Natural killer cell (primary cell): ENCODE measurements around the gene TRIM49D1. TPM values are rescaled to one million over a fixed set of nuclear protein-coding genes. Genes with fewer than 3 reads are reported as not detected.
A peak's percentile ranks its signal among the peaks of the same experiment; 100 is the strongest.
"Not testable (repeated sequence)": the region's sequence is repeated elsewhere in the genome, so short reads cannot be mapped to it uniquely, and the experiment has no call there.

Experiments used
- ATAC-seq, 3 donors: fragments of 150-1000 bp in 2 of 3; fragments of 200-7000 bp in 1 of 3; cut with Tn5 transposase; 1 replicate in 1 of 3; 2 replicates in 2 of 3; pipeline ENCODE4 v1.10.0; 2021; ENCODE audit warnings: mild to moderate bottlenecking in 2 of 3, moderate library complexity in 2 of 3
- DNase-seq, 2 donors: peaks; one replicate each; pipeline versions ENCODE4 v3.0.0 to v3.0.0-alpha.2; 2013 to 2021; ENCODE audit warnings: mixed read lengths in 1 of 2
- H3K27ac ChIP-seq: one replicate; pipeline ENCODE4 v1.5.1; 2013; ENCODE audit warnings: mild to moderate bottlenecking, low read length
- H3K27me3 ChIP-seq: one replicate; pipeline ENCODE4 v1.6.1; 2013; ENCODE audit warnings: low read length; ENCODE audit not compliant: control insufficient read depth, insufficient read depth
- H3K36me3 ChIP-seq: one replicate; pipeline ENCODE4 v1.6.1; 2013; ENCODE audit warnings: low read length; ENCODE audit not compliant: control insufficient read depth, insufficient read depth
- H3K4me1 ChIP-seq: one replicate; pipeline ENCODE4 v1.6.1; 2013; ENCODE audit warnings: low read length; ENCODE audit not compliant: control insufficient read depth, insufficient read depth
- H3K4me3 ChIP-seq: one replicate; pipeline ENCODE4 v1.5.1; 2013; ENCODE audit warnings: low read length
- H3K9me3 ChIP-seq: one replicate; pipeline ENCODE4 v1.6.1; 2013; ENCODE audit warnings: low read length; ENCODE audit not compliant: control insufficient read depth, insufficient read depth
- H3K27ac Mint-ChIP-seq, 2 donors: one replicate each; pipeline ENCODE4 v1.8.0; 2022; ENCODE audit warnings: mild to moderate bottlenecking in 2 of 2, mixed read lengths in 2 of 2, moderate library complexity in 1 of 2
- H3K27me3 Mint-ChIP-seq, 2 donors: one replicate each; pipeline ENCODE4 v1.8.0; 2022; ENCODE audit warnings: low read depth in 2 of 2, mixed read lengths in 2 of 2
- H3K36me3 Mint-ChIP-seq: one replicate; pipeline ENCODE4 v1.8.0; 2022; ENCODE audit warnings: mixed read lengths
- H3K4me1 Mint-ChIP-seq, 2 donors: one replicate each; pipeline ENCODE4 v1.8.0; 2022; ENCODE audit warnings: mixed read lengths in 2 of 2
- H3K4me3 Mint-ChIP-seq: one replicate; pipeline ENCODE4 v1.8.0; 2022; ENCODE audit warnings: mild to moderate bottlenecking, moderate library complexity, mixed read lengths
- H3K9me3 Mint-ChIP-seq, 2 donors: one replicate each; pipeline ENCODE4 v1.8.0; 2022; ENCODE audit warnings: mixed read lengths in 2 of 2
- CTCF ChIP-seq: fragments of 200-600 bp; IDR thresholded peaks from one replicate; pipeline ENCODE4 v1.8.0; 2022; ENCODE audit warnings: antibody characterized with exemption
- WGBS: methylation state at CpG from one replicate; pipeline ENCODE4 v1.1.7; 2013; ENCODE audit warnings: missing lambda C conversion rate; ENCODE audit not compliant: insufficient coverage; 5-methylcytosine and 5-hydroxymethylcytosine counted together
- intact Hi-C: fragments of 100-400 bp; cut with micrococcal nuclease; formaldehyde crosslinking; loops from one replicate; pipeline ENCODE4 v1.14.2; 2022
- total RNA-seq, 4 donors: library from RNA; stranded (reverse); fragments of 120-200 nt in 1 of 4; gene quantifications; one replicate each; pipeline versions ENCODE4 v1.2.3 to v1.2.4, GENCODE V29; 2013 to 2022

TRIM49D1 gene
- 1 to 10 TPM in 1 of 3 donors, not detected in 2; 8.5 TPM for total RNA-seq
- total RNA-seq (2013): not detected

GRCh38 chr11:89922195-89922660, at the start of gene TRIM49D1:
Gene TRIM49D1 (minus strand): TSS chr11:89922245. CDS start chr11:89917710, 4,535 bp downstream.
- Mint-ChIP-seq H3K4me1 (no peaks in the 10 kb centered on the region), H3K9me3 (no peaks in the 10 kb centered on the region), H3K36me3 (no peaks in the 10 kb centered on the region), H3K27me3 (no peaks in the 10 kb centered on the region), H3K4me3 (no peak within 1 kb of the TSS), H3K27ac (no peak within 1 kb of the TSS)
- no peaks in the 10 kb centered on the region for H3K4me1 ChIP-seq
- no peak for ATAC-seq
- DNase-seq: no peak
- H3K9me3 ChIP-seq: no peaks in the 10 kb centered on the region
- no peaks in the 10 kb centered on the region for H3K36me3 ChIP-seq
- intact Hi-C loops: no loop called here
- no peaks in the 10 kb centered on the region for H3K27me3 ChIP-seq
- H3K27ac ChIP-seq: no peak within 1 kb of the TSS
- no peak for TF ChIP-seq CTCF
- H3K4me3 ChIP-seq: no peak within 1 kb of the TSS
- WGBS: 58% methylated on average over 1 of the region's 3 CpGs

- ATAC-seq, H3K4me1 ChIP-seq, intact Hi-C loops, H3K9me3 ChIP-seq, H3K36me3 Mint-ChIP-seq, H3K9me3 Mint-ChIP-seq, H3K27ac Mint-ChIP-seq, H3K4me3 ChIP-seq, DNase-seq, H3K27ac ChIP-seq, H3K4me3 Mint-ChIP-seq, H3K4me1 Mint-ChIP-seq, H3K27me3 ChIP-seq, H3K36me3 ChIP-seq, H3K27me3 Mint-ChIP-seq: not testable (repeated sequence)
- no CpG with 5 or more reads among the region's 4 CpGs for WGBS
Observed at GRCh38 chr11:89965737-89966136, 43.7 kb upstream of the TRIM49D1 start, which contains the start of gene TRIM64. Gene TRIM64 (plus strand): TSS chr11:89966037. CDS start chr11:89968504, 2,467 bp downstream.

GRCh38 chr11:89960833-89961232, 38.8 kb upstream of the TRIM49D1 start:
- H3K27ac ChIP-seq, H3K27me3 Mint-ChIP-seq, H3K27ac Mint-ChIP-seq, intact Hi-C loops, DNase-seq, H3K9me3 Mint-ChIP-seq, H3K9me3 ChIP-seq, H3K4me1 Mint-ChIP-seq, H3K4me3 Mint-ChIP-seq, H3K36me3 ChIP-seq, H3K27me3 ChIP-seq, H3K36me3 Mint-ChIP-seq, ATAC-seq, H3K4me1 ChIP-seq, H3K4me3 ChIP-seq: not testable (repeated sequence)
- WGBS: no CpG with 5 or more reads among the region's 6 CpGs

- H3K9me3 Mint-ChIP-seq, H3K36me3 ChIP-seq, H3K9me3 ChIP-seq, H3K4me1 ChIP-seq, H3K4me3 ChIP-seq, H3K4me1 Mint-ChIP-seq, H3K27me3 ChIP-seq, DNase-seq, H3K36me3 Mint-ChIP-seq, ATAC-seq, H3K4me3 Mint-ChIP-seq, H3K27ac Mint-ChIP-seq, H3K27me3 Mint-ChIP-seq, intact Hi-C loops, H3K27ac ChIP-seq: not testable (repeated sequence)
- no CpG with 5 or more reads among the region's 6 CpGs for WGBS
Observed at GRCh38 chr11:89923764-89924163, 1.7 kb upstream of the TRIM49D1 start, which contains the start of gene TRIM49D2. Gene TRIM49D2 (plus strand): TSS chr11:89924064. CDS start chr11:89926762, 2,698 bp downstream.

GRCh38 chr11:89900809-89901208, 21.2 kb downstream of the TRIM49D1 start:
- H3K27ac Mint-ChIP-seq, intact Hi-C loops, H3K4me3 Mint-ChIP-seq: not testable (repeated sequence)

GRCh38 chr11:89893245-89893644, 28.8 kb downstream of the TRIM49D1 start:
- H3K27ac Mint-ChIP-seq, H3K27me3 Mint-ChIP-seq, H3K36me3 Mint-ChIP-seq, H3K4me3 Mint-ChIP-seq, H3K4me3 ChIP-seq, H3K9me3 ChIP-seq, H3K27me3 ChIP-seq, DNase-seq, H3K4me1 Mint-ChIP-seq, H3K36me3 ChIP-seq, H3K4me1 ChIP-seq, H3K9me3 Mint-ChIP-seq, intact Hi-C loops, H3K27ac ChIP-seq: not testable (repeated sequence)
- WGBS: no CpG with 5 or more reads among the region's 3 CpGs
- ATAC-seq: peak in 1 of 3 donors; percentile 80

More at GRCh38 chr11:89900809-89901208, 21.2 kb downstream of the TRIM49D1 start:
- not testable (repeated sequence) for H3K9me3 Mint-ChIP-seq, H3K27me3 ChIP-seq, DNase-seq, H3K27ac ChIP-seq, H3K4me1 ChIP-seq, H3K36me3 Mint-ChIP-seq, H3K27me3 Mint-ChIP-seq, H3K4me1 Mint-ChIP-seq, H3K4me3 ChIP-seq, H3K36me3 ChIP-seq, H3K9me3 ChIP-seq
- peak in 1 of 3 donors; percentile 34 for ATAC-seq
- no CpG with 5 or more reads among the region's 14 CpGs for WGBS

- H3K36me3 ChIP-seq, H3K4me1 Mint-ChIP-seq, H3K27me3 Mint-ChIP-seq, ATAC-seq, H3K4me1 ChIP-seq, H3K9me3 ChIP-seq, intact Hi-C loops, H3K4me3 ChIP-seq, H3K27ac ChIP-seq, H3K27ac Mint-ChIP-seq, DNase-seq, H3K9me3 Mint-ChIP-seq, H3K27me3 ChIP-seq, H3K36me3 Mint-ChIP-seq, H3K4me3 Mint-ChIP-seq: not testable (repeated sequence)
- no CpG with 5 or more reads among the region's 6 CpGs for WGBS
Observed at GRCh38 chr11:89877511-89877910, 44.5 kb downstream of the TRIM49D1 start.
